ENCODE measurements around the gene CYRIA.

CYRIA gene

GRCh38 chr2:16643099-16643498 lies 22.5 kb downstream of the CYRIA start:
- TF ChIP-seq CTCF (conservative IDR thresholded peaks at IDR 0.05), result no peak
- no peak overlapping the region for H3K27ac ChIP-seq

- TF ChIP-seq CTCF (conservative IDR thresholded peaks at IDR 0.05), result no peak
Observed at GRCh38 chr2:16642088-16642487, 23.5 kb downstream of the CYRIA start.

GRCh38 chr2:16641509-16641908 lies 24.1 kb downstream of the CYRIA start:
- no peak for TF ChIP-seq CTCF (conservative IDR thresholded peaks at IDR 0.05)
- no peak overlapping the region for H3K27ac ChIP-seq

More at GRCh38 chr2:16642088-16642487, 23.5 kb downstream of the CYRIA start:
- H3K27ac ChIP-seq, result no peak overlapping the region

- H3K27ac ChIP-seq, result no peak overlapping the region
- no peak for TF ChIP-seq CTCF (conservative IDR thresholded peaks at IDR 0.05)
Observed at GRCh38 chr2:16640867-16641266, 24.8 kb downstream of the CYRIA start.

- no peak overlapping the region for H3K27ac ChIP-seq
- no peak for TF ChIP-seq CTCF (conservative IDR thresholded peaks at IDR 0.05)
Observed at GRCh38 chr2:16640001-16640700, 25.5 kb downstream of the CYRIA start.

GRCh38 chr2:16639431-16639830 lies 26.2 kb downstream of the CYRIA start:
- TF ChIP-seq CTCF (conservative IDR thresholded peaks at IDR 0.05), result peak; percentile 24; the same call in 1 of the 2 replicates
- no peak overlapping the region for H3K27ac ChIP-seq

- TF ChIP-seq CTCF (conservative IDR thresholded peaks at IDR 0.05), result no peak
- H3K27ac ChIP-seq, result no peak overlapping the region
Observed at GRCh38 chr2:16638946-16639345, 26.7 kb downstream of the CYRIA start.
